Measurements from ENCODE around the gene RAPGEF4. TPM values are rescaled to one million over a fixed set of nuclear protein-coding genes. Genes with fewer than 3 reads are reported as not detected.

RAPGEF4 gene
- total RNA-seq, 1 experiment from 2014 or later = 2.2 TPM

DNA sequence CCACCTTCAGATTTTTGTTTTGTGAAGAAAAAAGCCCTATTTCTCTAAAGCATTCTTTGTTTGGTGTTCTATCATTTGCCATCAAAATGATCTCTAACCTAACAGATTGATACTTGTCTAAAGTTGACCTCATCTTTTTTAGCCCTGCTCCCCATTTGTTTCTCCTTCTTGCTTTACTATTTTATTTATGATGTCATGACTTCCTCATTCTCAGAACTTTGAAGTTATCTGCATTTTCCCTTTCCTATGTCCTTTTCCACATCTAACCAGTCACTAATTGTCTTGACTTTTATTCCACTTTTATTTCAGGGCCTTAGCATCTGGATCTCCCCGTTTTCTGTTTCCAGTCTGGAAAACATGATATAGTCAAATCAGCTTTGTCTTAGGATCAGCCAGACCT lies 8.3 kb downstream of the RAPGEF4 start:
- TF ChIP-seq CDX4 (CRISPR knock-in tag; IDR thresholded peaks at IDR 0.05; ENCODE audit: borderline replicate concordance) (no peak), NR2C2 (CRISPR knock-in tag; IDR thresholded peaks at IDR 0.05) (no peak), SOX15 (CRISPR knock-in tag; IDR thresholded peaks at IDR 0.05) (no peak), NR1H2 (CRISPR knock-in tag; IDR thresholded peaks at IDR 0.05) (no peak), ZBTB43 (CRISPR knock-in tag; IDR thresholded peaks at IDR 0.05) (no peak), TP53 (CRISPR knock-in tag; IDR thresholded peaks at IDR 0.05) (no peak), ZNF416 (CRISPR knock-in tag; IDR thresholded peaks at IDR 0.05) (no peak), ARID4B (CRISPR knock-in tag; IDR thresholded peaks at IDR 0.05; ENCODE audit: borderline replicate concordance) (no peak), NFATC4 (CRISPR knock-in tag; IDR thresholded peaks at IDR 0.05) (no peak), PREB (CRISPR knock-in tag; IDR thresholded peaks at IDR 0.05; ENCODE audit: borderline replicate concordance) (no peak), ZNF121 (CRISPR knock-in tag; IDR thresholded peaks at IDR 0.05) (no peak), TEAD4 (CRISPR knock-in tag; IDR thresholded peaks at IDR 0.05) (no peak), ATF1 (CRISPR knock-in tag; IDR thresholded peaks at IDR 0.05) (no peak)
- TF ChIP-seq, protein P1, sequence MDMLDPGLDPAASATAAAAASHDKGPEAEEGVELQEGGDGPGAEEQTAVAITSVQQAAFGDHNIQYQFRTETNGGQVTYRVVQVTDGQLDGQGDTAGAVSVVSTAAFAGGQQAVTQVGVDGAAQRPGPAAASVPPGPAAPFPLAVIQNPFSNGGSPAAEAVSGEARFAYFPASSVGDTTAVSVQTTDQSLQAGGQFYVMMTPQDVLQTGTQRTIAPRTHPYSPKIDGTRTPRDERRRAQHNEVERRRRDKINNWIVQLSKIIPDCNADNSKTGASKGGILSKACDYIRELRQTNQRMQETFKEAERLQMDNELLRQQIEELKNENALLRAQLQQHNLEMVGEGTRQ (CRISPR knock-in tag; IDR thresholded peaks at IDR 0.05) = no peak
- TF ChIP-seq, protein P2, sequence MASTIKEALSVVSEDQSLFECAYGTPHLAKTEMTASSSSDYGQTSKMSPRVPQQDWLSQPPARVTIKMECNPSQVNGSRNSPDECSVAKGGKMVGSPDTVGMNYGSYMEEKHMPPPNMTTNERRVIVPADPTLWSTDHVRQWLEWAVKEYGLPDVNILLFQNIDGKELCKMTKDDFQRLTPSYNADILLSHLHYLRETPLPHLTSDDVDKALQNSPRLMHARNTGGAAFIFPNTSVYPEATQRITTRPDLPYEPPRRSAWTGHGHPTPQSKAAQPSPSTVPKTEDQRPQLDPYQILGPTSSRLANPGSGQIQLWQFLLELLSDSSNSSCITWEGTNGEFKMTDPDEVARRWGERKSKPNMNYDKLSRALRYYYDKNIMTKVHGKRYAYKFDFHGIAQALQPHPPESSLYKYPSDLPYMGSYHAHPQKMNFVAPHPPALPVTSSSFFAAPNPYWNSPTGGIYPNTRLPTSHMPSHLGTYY (CRISPR knock-in tag; IDR thresholded peaks at IDR 0.05) = no peak
- TF ChIP-seq, protein P3, sequence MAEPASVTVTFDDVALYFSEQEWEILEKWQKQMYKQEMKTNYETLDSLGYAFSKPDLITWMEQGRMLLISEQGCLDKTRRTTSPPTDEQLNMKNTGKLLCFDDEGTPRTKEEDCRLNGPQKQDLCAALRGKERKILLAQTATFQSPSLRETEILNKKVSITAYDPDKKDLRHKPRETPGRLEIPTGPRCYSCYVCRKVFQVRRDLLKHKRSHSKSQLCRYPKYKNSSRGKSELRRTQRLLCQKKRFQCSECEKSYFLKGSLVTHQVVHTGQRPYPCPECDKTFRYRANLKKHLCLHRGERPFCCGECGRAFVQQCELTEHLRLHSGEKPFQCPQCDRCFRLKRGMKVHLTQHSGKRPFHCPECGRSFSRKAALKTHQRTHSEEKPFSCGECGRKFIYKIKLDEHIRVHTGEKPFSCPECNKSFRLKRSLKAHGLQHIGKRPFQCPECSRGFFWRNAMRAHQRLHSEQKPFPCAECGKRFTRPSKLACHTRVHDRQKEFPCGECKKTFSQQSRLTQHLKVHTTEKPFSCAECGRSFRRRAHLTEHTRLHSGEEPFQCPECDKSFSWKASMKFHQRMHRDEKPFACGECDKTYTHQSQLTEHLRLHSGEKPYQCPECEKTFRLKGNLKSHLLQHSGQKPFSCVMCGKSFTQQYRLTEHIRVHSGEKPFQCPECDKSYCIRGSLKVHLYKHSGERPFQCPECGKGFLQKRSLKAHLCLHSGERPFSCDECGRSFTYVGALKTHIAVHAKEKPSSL (CRISPR knock-in tag; conservative IDR thresholded peaks at IDR 0.05) = no peak
- TF ChIP-seq, protein P4, sequence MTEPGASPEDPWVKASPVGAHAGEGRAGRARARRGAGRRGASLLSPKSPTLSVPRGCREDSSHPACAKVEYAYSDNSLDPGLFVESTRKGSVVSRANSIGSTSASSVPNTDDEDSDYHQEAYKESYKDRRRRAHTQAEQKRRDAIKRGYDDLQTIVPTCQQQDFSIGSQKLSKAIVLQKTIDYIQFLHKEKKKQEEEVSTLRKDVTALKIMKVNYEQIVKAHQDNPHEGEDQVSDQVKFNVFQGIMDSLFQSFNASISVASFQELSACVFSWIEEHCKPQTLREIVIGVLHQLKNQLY (CRISPR knock-in tag; IDR thresholded peaks at IDR 0.05) = no peak
- H3K9me3 Mint-ChIP-seq = peaks cover 32% of the 10 kb centered on the region
- CTCF ChIA-PET = no interaction called here
- POLR2A ChIA-PET = no interaction called here
- H3K4me3 Mint-ChIP-seq = no peak overlapping the region
- peaks cover 12% of the 10 kb centered on the region for H3K4me1 Mint-ChIP-seq
- ATAC-seq = no peak
- peaks cover 2% of the 10 kb centered on the region; the same call in 1 of the 2 replicates for H3K27me3 Mint-ChIP-seq (ENCODE audit: low read depth)
- DNase-seq (ENCODE audit: low spot score) = no peak
- H3K36me3 Mint-ChIP-seq = peaks cover 15% of the 10 kb centered on the region
- H3K27ac Mint-ChIP-seq = no peak overlapping the region
